Caco-2 (cell line): ENCODE measurements around the gene MAP3K8. TPM values are rescaled to one million over a fixed set of nuclear protein-coding genes. Genes with fewer than 3 reads are reported as not detected.

Source experiments
- BruUV-seq: library from RNA; stranded (reverse); fragments of 400-500 nt; replicated peaks from 2 replicates; lab custom pipeline; 2021; lab: Mats Ljungman, UMichigan
- CTCF ChIA-PET: fragments of 300-600 bp; sonication (Branson Sonifier 250); formaldehyde crosslinking; loops from one replicate; lab custom pipeline; 2022; ENCODE audit warnings: antibody characterized with exemption; lab: Charles Lee
- POLR2A ChIA-PET: fragments of 300-600 bp; sonication (Branson Sonifier 250); formaldehyde crosslinking; loops from one replicate; lab custom pipeline; 2022; ENCODE audit warnings: antibody characterized with exemption; lab: Charles Lee
- DNase-seq, 2 experiments: peaks; one replicate each; pipeline versions ENCODE4 v3.0.0 to v3.0.0-alpha.2; 2020 to 2022
- H3K27me3 ChIP-seq: replicated peaks from 2 replicates; pipeline ENCODE4 v1.6.0; 2011; ENCODE audit warnings: low read length; ENCODE audit not compliant: control insufficient read depth, insufficient read depth
- H3K36me3 ChIP-seq: 2 replicates; pipeline ENCODE4 v1.5.1; 2011; ENCODE audit warnings: low read length; ENCODE audit not compliant: control insufficient read depth, insufficient read depth
- H3K4me1 ChIP-seq: fragments of 250-450 bp; sonication (Bioruptor Pico); 2 replicates; pipeline ENCODE4 v1.5.1; 2020; ENCODE audit warnings: mild to moderate bottlenecking
- H3K4me3 ChIP-seq: 2 replicates; pipeline ENCODE4 v1.5.1; 2011; ENCODE audit warnings: low read depth, mild to moderate bottlenecking, control low read depth, low read length
- H3K9me3 ChIP-seq: fragments of 250-450 bp; sonication (Bioruptor Pico); 2 replicates; pipeline ENCODE4 v1.5.1; 2020; ENCODE audit warnings: mild to moderate bottlenecking, moderate library complexity
- H3K27ac Mint-ChIP-seq: one replicate; pipeline ENCODE4 v1.8.0; 2022; ENCODE audit warnings: mixed read lengths; ENCODE audit not compliant: unreplicated experiment
- H3K27me3 Mint-ChIP-seq: one replicate; pipeline ENCODE4 v1.8.0; 2022; ENCODE audit warnings: mixed read lengths; ENCODE audit not compliant: insufficient read depth, unreplicated experiment
- H3K36me3 Mint-ChIP-seq: one replicate; pipeline ENCODE4 v1.8.0; 2022; ENCODE audit warnings: mild to moderate bottlenecking, mixed read lengths; ENCODE audit not compliant: insufficient read depth, unreplicated experiment
- H3K4me1 Mint-ChIP-seq: one replicate; pipeline ENCODE4 v1.8.0; 2022; ENCODE audit warnings: low read depth, mixed read lengths; ENCODE audit not compliant: unreplicated experiment
- H3K4me3 Mint-ChIP-seq: one replicate; pipeline ENCODE4 v1.8.0; 2022; ENCODE audit warnings: mild to moderate bottlenecking, moderate library complexity, mixed read lengths; ENCODE audit not compliant: unreplicated experiment
- H3K9me3 Mint-ChIP-seq: one replicate; pipeline ENCODE4 v1.8.0; 2022; ENCODE audit warnings: mixed read lengths; ENCODE audit not compliant: unreplicated experiment
- intact Hi-C: fragments of 100-400 bp; cut with micrococcal nuclease; formaldehyde crosslinking; loops from one replicate; pipeline ENCODE4 v1.10.0; 2022; ENCODE audit not compliant: unreplicated experiment
- total RNA-seq: library from RNA; stranded (reverse); gene quantifications from 2 replicates; pipeline ENCODE4 v1.2.3, GENCODE V29; 2022
- TF ChIP-seq, protein P1 (sequence below), 2 experiments: fragments of 200-600 bp in 1 of 2; IDR thresholded peaks; 1 replicate in 1 of 2; 2 replicates in 1 of 2; pipeline versions ENCODE4 v1.5.1 to v1.8.0; 2011 to 2022; ENCODE audit warnings: antibody characterized with exemption in 1 of 2, control low read depth in 1 of 2, inconsistent platforms in 1 of 2, low read depth in 1 of 2, low read length in 1 of 2, mild to moderate bottlenecking in 1 of 2, moderate library complexity in 1 of 2; ENCODE audit not compliant: insufficient read depth in 1 of 2, severe bottlenecking in 1 of 2, unreplicated experiment in 1 of 2

MAP3K8 gene
- total RNA-seq, 1 experiment from 2014 or later: 17.9 TPM

DNA sequence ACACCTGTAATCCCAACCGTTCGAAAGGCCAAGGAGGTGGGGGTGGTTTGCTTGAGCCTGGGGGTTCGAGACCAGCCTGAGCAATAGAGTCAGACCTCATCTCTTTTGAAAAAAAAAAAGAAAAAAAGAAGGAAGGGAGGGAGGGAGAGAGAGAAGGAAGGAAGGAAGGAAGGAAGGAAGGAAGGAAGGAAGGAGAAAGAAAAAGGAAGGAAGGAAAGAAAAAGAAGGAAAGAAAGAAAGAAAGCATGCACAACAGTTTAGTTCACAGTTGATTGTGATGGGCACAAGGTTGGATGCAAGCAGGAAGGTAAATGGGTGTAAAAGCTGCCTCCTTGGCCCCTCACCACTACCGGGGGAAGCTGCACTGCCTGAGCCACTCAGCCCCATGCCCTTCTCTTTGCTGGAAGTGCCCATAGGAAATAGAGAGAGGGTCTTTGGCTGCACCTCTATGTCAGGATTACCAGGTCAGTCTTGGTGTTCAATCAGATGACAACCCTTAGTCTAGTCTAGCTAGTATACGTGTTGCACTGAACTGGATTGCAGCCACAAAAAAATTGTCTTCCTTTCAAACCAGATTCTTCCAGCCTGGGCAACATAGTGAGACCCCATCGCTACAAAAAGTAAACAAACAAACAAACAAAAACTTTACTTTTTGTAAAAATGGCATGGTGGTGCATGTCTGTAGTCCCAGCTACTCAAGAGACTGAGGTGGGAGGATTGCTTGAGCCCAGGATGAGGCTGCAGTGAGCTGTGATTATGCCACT, 20.0 kb downstream of the MAP3K8 start:
- POLR2A ChIA-PET: no interaction called here
- Mint-ChIP-seq H3K4me3 (no peak overlapping the region), H3K4me1 (no peaks in the 10 kb centered on the region), H3K27me3 (no peaks in the 10 kb centered on the region), H3K27ac (no peak overlapping the region), H3K9me3 (no peaks in the 10 kb centered on the region), H3K36me3 (peaks cover 45% of the 10 kb centered on the region)
- Histone ChIP-seq H3K9me3 (no peaks in the 10 kb centered on the region), H3K36me3 (no peaks in the 10 kb centered on the region; the same call in 1 of the 2 replicates), H3K4me3 (no peak overlapping the region), H3K4me1 (peaks cover 4% of the 10 kb centered on the region), H3K27me3 (no peaks in the 10 kb centered on the region)
- DNase-seq: no peak
- TF ChIP-seq, protein P1, sequence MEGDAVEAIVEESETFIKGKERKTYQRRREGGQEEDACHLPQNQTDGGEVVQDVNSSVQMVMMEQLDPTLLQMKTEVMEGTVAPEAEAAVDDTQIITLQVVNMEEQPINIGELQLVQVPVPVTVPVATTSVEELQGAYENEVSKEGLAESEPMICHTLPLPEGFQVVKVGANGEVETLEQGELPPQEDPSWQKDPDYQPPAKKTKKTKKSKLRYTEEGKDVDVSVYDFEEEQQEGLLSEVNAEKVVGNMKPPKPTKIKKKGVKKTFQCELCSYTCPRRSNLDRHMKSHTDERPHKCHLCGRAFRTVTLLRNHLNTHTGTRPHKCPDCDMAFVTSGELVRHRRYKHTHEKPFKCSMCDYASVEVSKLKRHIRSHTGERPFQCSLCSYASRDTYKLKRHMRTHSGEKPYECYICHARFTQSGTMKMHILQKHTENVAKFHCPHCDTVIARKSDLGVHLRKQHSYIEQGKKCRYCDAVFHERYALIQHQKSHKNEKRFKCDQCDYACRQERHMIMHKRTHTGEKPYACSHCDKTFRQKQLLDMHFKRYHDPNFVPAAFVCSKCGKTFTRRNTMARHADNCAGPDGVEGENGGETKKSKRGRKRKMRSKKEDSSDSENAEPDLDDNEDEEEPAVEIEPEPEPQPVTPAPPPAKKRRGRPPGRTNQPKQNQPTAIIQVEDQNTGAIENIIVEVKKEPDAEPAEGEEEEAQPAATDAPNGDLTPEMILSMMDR (IDR thresholded peaks at IDR 0.05; ENCODE audit: insufficient read depth in 1 of 2, low read depth in 1 of 2, low read length in 1 of 2, severe bottlenecking in 1 of 2, unreplicated experiment in 1 of 2): no peak
- CTCF ChIA-PET: no interaction called here
- BruUV-seq: no TSS peak
- intact Hi-C loops: no loop called here

DNA sequence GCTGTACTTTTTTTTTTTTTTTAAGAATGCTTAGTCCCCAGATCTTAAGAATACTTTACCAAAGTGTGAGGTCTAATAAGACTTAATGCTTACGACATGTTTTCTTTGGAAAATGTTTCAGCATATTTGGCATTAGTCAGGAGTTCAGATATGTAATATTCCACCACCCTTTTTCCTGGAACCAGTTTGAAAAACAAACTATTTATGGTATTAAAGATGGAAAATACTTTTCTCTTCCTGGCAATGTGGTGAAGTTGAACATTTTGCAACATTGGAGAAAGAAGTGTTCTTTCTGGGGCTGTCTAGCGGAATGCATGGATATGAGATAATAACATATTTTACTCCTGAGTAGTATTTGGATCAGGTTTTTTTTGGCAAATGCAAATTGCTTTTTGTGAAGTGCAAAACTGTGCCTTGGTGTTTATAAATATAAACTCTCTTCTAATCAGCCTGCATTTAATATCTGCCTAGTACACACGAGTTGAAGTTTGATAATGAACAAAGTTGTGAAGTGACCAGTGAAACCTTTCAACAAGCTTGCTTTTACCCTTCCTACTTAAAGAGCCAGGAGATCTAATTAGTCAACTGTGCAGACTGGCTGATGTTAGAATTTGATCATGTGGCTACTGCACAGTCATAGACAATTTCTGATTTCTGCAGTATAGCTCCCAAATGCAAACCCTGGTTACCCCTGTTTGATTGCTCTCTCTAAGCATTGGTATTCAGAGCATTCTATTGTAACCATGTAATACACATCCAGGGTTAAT, 20.9 kb downstream of the MAP3K8 start:
- intact Hi-C loops: no loop called here
- no TSS peak for BruUV-seq

DNA sequence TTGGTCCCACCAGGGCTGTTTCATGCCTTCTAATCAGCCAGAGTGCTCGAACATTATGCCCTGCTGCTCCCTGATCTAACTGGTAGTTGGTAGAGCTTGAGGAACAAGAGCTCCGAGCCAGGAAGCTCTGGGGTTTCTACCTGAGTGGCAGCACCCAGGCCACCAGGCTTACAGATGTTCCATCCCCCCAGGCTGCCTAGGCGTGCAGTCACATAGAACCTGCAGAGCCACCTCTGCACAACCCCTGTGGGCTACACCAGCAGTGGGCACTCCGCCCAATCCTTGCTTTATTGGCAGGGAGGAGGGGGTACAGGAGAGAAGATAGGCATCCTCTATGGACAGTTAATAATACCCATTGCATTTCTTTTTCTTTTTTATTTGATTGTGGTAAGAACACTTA, 21.8 kb downstream of the MAP3K8 start:
- no peak overlapping the region for H3K4me3 Mint-ChIP-seq
- Histone ChIP-seq H3K36me3 (no peaks in the 10 kb centered on the region; the same call in 1 of the 2 replicates), H3K27me3 (no peaks in the 10 kb centered on the region), H3K9me3 (no peaks in the 10 kb centered on the region), H3K4me3 (no peak overlapping the region), H3K4me1 (peaks cover 11% of the 10 kb centered on the region)
- CTCF ChIA-PET: no interaction called here
- peaks cover 48% of the 10 kb centered on the region for H3K36me3 Mint-ChIP-seq
- H3K27me3 Mint-ChIP-seq: no peaks in the 10 kb centered on the region
- H3K27ac Mint-ChIP-seq: no peak overlapping the region
- BruUV-seq: no TSS peak
- no peaks in the 10 kb centered on the region for H3K9me3 Mint-ChIP-seq
- DNase-seq: no peak
- TF ChIP-seq, protein P1 (IDR thresholded peaks at IDR 0.05; ENCODE audit: insufficient read depth in 1 of 2, low read depth in 1 of 2, low read length in 1 of 2, severe bottlenecking in 1 of 2, unreplicated experiment in 1 of 2): no peak
- no peaks in the 10 kb centered on the region for H3K4me1 Mint-ChIP-seq
- intact Hi-C loops: no loop called here
- POLR2A ChIA-PET: no interaction called here

More for the DNA sequence above, 20.9 kb downstream of the MAP3K8 start:
- POLR2A ChIA-PET: no interaction called here
- H3K9me3 Mint-ChIP-seq: no peaks in the 10 kb centered on the region
- Histone ChIP-seq H3K9me3 (no peaks in the 10 kb centered on the region), H3K27me3 (no peaks in the 10 kb centered on the region), H3K36me3 (no peaks in the 10 kb centered on the region; the same call in 1 of the 2 replicates), H3K4me1 (peaks cover 11% of the 10 kb centered on the region), H3K4me3 (no peak overlapping the region)
- CTCF ChIA-PET: no interaction called here
- H3K4me3 Mint-ChIP-seq: no peak overlapping the region
- no peaks in the 10 kb centered on the region for H3K4me1 Mint-ChIP-seq
- no peak for DNase-seq
- H3K27ac Mint-ChIP-seq: no peak overlapping the region
- H3K27me3 Mint-ChIP-seq: no peaks in the 10 kb centered on the region
- TF ChIP-seq, protein P1 (IDR thresholded peaks at IDR 0.05; ENCODE audit: insufficient read depth in 1 of 2, low read depth in 1 of 2, low read length in 1 of 2, severe bottlenecking in 1 of 2, unreplicated experiment in 1 of 2): no peak
- H3K36me3 Mint-ChIP-seq: peaks cover 48% of the 10 kb centered on the region
